HCT116 (cell line): ENCODE data around the gene GPR157. TPM values are rescaled to one million over a fixed set of nuclear protein-coding genes. Genes with fewer than 3 reads are reported as not detected.

ENCODE experiments used
- ATAC-seq: fragments of 200-7000 bp; cut with Tn5 transposase; 2 replicates; pipeline ENCODE4 v1.9.1; 2020; ENCODE audit warnings: mild to moderate bottlenecking, moderate library complexity
- BruUV-seq: library from RNA; stranded (reverse); fragments of 400-500 nt; replicated peaks from 2 replicates; lab custom pipeline; 2021; lab: Mats Ljungman, UMichigan
- CTCF ChIA-PET: fragments of 300-600 bp; sonication (Branson Sonifier 250); formaldehyde crosslinking; loops from one replicate; lab custom pipeline; 2021; ENCODE audit warnings: antibody characterized with exemption; lab: Charles Lee
- POLR2A ChIA-PET: fragments of 300-600, 350-600 bp; sonication (Branson Sonifier 250); formaldehyde crosslinking; loops from one replicate; lab custom pipeline; 2021; ENCODE audit warnings: antibody characterized with exemption; lab: Charles Lee
- RAD21 ChIA-PET, 2 experiments: fragments of 300-600 bp; sonication (Branson Sonifier 250); formaldehyde crosslinking; loops; one replicate each; lab custom pipeline; 2023; ENCODE audit warnings: low total read pairs in 2 of 2; ENCODE audit not compliant: uncharacterized antibody in 2 of 2, unreplicated experiment in 2 of 2, low non-redundant PET in 1 of 2; lab: Charles Lee
- DNase-seq: peaks from one replicate; pipeline ENCODE4 v3.0.0-alpha.2; 2010; ENCODE audit warnings: low read depth, low spot score
- H2AFZ ChIP-seq: fragments of 200-600 bp; shearing (Covaris generic), sonication (generic); 2 replicates; pipeline ENCODE4 v1.6.1; 2017; ENCODE audit warnings: low read depth, mixed run types, mixed read lengths, antibody characterized with exemption, low read length; ENCODE audit not compliant: poor library complexity, severe bottlenecking
- H3K27ac ChIP-seq: 2 replicates; pipeline ENCODE4 v1.5.1; 2012; ENCODE audit warnings: low read depth, low read length
- H3K27me3 ChIP-seq: fragments of 200-600 bp; sonication (generic); 2 replicates; pipeline ENCODE4 v1.6.1; 2016; ENCODE audit warnings: mixed run types, low read length, mixed read lengths; ENCODE audit not compliant: insufficient read depth
- H3K36me3 ChIP-seq, 2 experiments: fragments of 200-500 bp in 1 of 2; fragments of 200-600 bp in 1 of 2; sonication (Bioruptor generic) in 1 of 2; sonication (generic) in 1 of 2; 2 replicates each; pipeline versions ENCODE4 v1.5.1 to v1.6.1; 2014 to 2016; ENCODE audit warnings: low read length in 2 of 2, inconsistent platforms in 1 of 2, mixed read lengths in 1 of 2, mixed run types in 1 of 2; ENCODE audit not compliant: insufficient read depth in 2 of 2, control insufficient read depth in 1 of 2
- H3K4me1 ChIP-seq, 2 experiments: fragments of 200-600 bp in 1 of 2; sonication (generic) in 1 of 2; 2 replicates each; pipeline versions ENCODE4 v1.5.1 to v1.6.1; 2012 to 2017; ENCODE audit warnings: low read length in 2 of 2, inconsistent platforms in 1 of 2, mild to moderate bottlenecking in 1 of 2, mixed read lengths in 1 of 2, mixed run types in 1 of 2, moderate library complexity in 1 of 2; ENCODE audit not compliant: insufficient read depth in 2 of 2, control insufficient read depth in 1 of 2
- H3K4me2 ChIP-seq: fragments of 200-600 bp; sonication (generic); 2 replicates; pipeline ENCODE4 v1.6.1; 2017; ENCODE audit warnings: mixed run types, low read length, mixed read lengths
- H3K4me3 ChIP-seq, 2 experiments: fragments of 200-600 bp in 1 of 2; sonication (generic) in 1 of 2; replicated peaks in 1 of 2; 2 replicates each; pipeline ENCODE4 v1.5.1; 2011 to 2016; ENCODE audit warnings: low read length in 2 of 2, control low read depth in 1 of 2, low read depth in 1 of 2, mild to moderate bottlenecking in 1 of 2, mixed read lengths in 1 of 2, mixed run types in 1 of 2
- H3K79me2 ChIP-seq: fragments of 200-600 bp; sonication (generic); 2 replicates; pipeline ENCODE4 v1.6.1; 2017; ENCODE audit warnings: mild to moderate bottlenecking, mixed run types, low read length, moderate library complexity, mixed read lengths; ENCODE audit not compliant: insufficient read depth
- H3K9ac ChIP-seq: fragments of 200-600 bp; sonication (generic); 2 replicates; pipeline ENCODE4 v1.6.1; 2016; ENCODE audit warnings: low read length, mixed read lengths
- H3K9me2 ChIP-seq: fragments of 200-600 bp; sonication (generic), shearing (Covaris generic); 2 replicates; pipeline ENCODE4 v1.6.1; 2017; ENCODE audit warnings: mixed run types, mild to moderate bottlenecking, moderate library complexity; ENCODE audit not compliant: insufficient read depth
- H3K9me3 ChIP-seq, 2 experiments: fragments of 200-500 bp in 1 of 2; fragments of 200-600 bp in 1 of 2; sonication (Bioruptor generic) in 1 of 2; sonication (generic) in 1 of 2; 2 replicates each; pipeline ENCODE4 v1.6.1; 2014 to 2017; ENCODE audit warnings: low read length in 2 of 2, mixed read lengths in 2 of 2, inconsistent platforms in 1 of 2, low read depth in 1 of 2, mild to moderate bottlenecking in 1 of 2, mixed run types in 1 of 2, moderate library complexity in 1 of 2; ENCODE audit not compliant: control insufficient read depth in 1 of 2, insufficient read depth in 1 of 2
- H4K20me1 ChIP-seq: fragments of 200-600 bp; sonication (generic), shearing (Covaris generic); 2 replicates; pipeline ENCODE4 v1.6.1; 2017; ENCODE audit warnings: mixed run types, mild to moderate bottlenecking, moderate library complexity; ENCODE audit not compliant: insufficient read depth
- ATF3 ChIP-seq: IDR thresholded peaks from 2 replicates; pipeline ENCODE4 v1.6.1; 2012
- CBX3 ChIP-seq: IDR thresholded peaks from 2 replicates; pipeline ENCODE4 v1.6.1; 2012; ENCODE audit warnings: low read depth
- CTCF ChIP-seq, 3 experiments: fragments of 200-600 bp in 1 of 3; sonication (generic) in 1 of 3; IDR thresholded peaks in 2 of 3; conservative IDR thresholded peaks in 1 of 3; 2 replicates each; pipeline ENCODE4 v1.5.1; 2012 to 2017; ENCODE audit warnings: low read depth in 2 of 3, low read length in 2 of 3, antibody characterized with exemption in 1 of 3, borderline replicate concordance in 1 of 3, control low read depth in 1 of 3, mild to moderate bottlenecking in 1 of 3, mixed read lengths in 1 of 3, mixed run types in 1 of 3, moderate library complexity in 1 of 3; ENCODE audit not compliant: insufficient read depth in 1 of 3
- ELF1 ChIP-seq: IDR thresholded peaks from 2 replicates; pipeline ENCODE4 v1.6.1; 2012; ENCODE audit warnings: low read depth, borderline replicate concordance
- EZH2 ChIP-seq: fragments of 200-600 bp; sonication (generic); IDR thresholded peaks from 2 replicates; pipeline ENCODE4 v1.6.1; 2017; ENCODE audit warnings: antibody characterized with exemption, mixed run types
- FOSL1 ChIP-seq: IDR thresholded peaks from 2 replicates; pipeline ENCODE4 v1.6.1; 2012; ENCODE audit warnings: low read depth
- JUND ChIP-seq: IDR thresholded peaks from 2 replicates; pipeline ENCODE4 v1.6.1; 2012
- POLR2A ChIP-seq: IDR thresholded peaks from 2 replicates; pipeline ENCODE4 v1.7.0; 2011; ENCODE audit warnings: borderline replicate concordance; ENCODE audit not compliant: insufficient read depth, insufficient read length; ENCODE audit errors: extremely low read depth
- POLR2AphosphoS5 ChIP-seq: IDR thresholded peaks from 2 replicates; pipeline ENCODE4 v1.6.1; 2011; ENCODE audit warnings: mild to moderate bottlenecking, low read depth, low read length, moderate library complexity
- RAD21 ChIP-seq: IDR thresholded peaks from 2 replicates; pipeline ENCODE4 v1.6.1; 2012; ENCODE audit warnings: low read depth, mild to moderate bottlenecking
- SP1 ChIP-seq: IDR thresholded peaks from 2 replicates; pipeline ENCODE4 v1.6.1; 2012; ENCODE audit warnings: low read depth
- SRF ChIP-seq: IDR thresholded peaks from 2 replicates; pipeline ENCODE4 v1.6.1; 2012; ENCODE audit warnings: low read depth
- TCF7L2 ChIP-seq: IDR thresholded peaks from 2 replicates; pipeline ENCODE4 v1.7.0; 2011; ENCODE audit warnings: borderline replicate concordance, inconsistent platforms; ENCODE audit not compliant: insufficient read depth, insufficient read length; ENCODE audit errors: extremely low read depth
- ZBTB33 ChIP-seq: IDR thresholded peaks from 2 replicates; pipeline ENCODE4 v1.6.1; 2011; ENCODE audit warnings: mild to moderate bottlenecking, low read length, moderate library complexity; ENCODE audit not compliant: insufficient replicate concordance; ENCODE audit errors: extremely low read depth
- ZFX ChIP-seq: fragments of 450-650 bp; IDR thresholded peaks from 2 replicates; pipeline ENCODE4 v1.6.1; 2017
- ZNF274 ChIP-seq: fragments of 200-500 bp; sonication (Bioruptor generic); IDR thresholded peaks from 2 replicates; pipeline ENCODE4 v1.6.1; 2014; ENCODE audit warnings: mild to moderate bottlenecking, low read depth, low read length, inconsistent platforms
- intact Hi-C: fragments of 100-400 bp; cut with micrococcal nuclease; formaldehyde crosslinking; loops from 2 replicates; pipeline ENCODE4 v1.10.0; 2022
- total RNA-seq: library from RNA; stranded (reverse); gene quantifications from one replicate; pipeline ENCODE4 v1.2.1, GENCODE V29; 2021; ENCODE audit not compliant: unreplicated experiment

GPR157 gene
- total RNA-seq, 1 experiment from 2014 or later, result 7.7 TPM

GRCh38 chr1:9146156-9146555, 17.3 kb upstream of the GPR157 start:
- Histone ChIP-seq H3K27ac (no peak overlapping the region), H3K9me3 (no peaks in the 10 kb centered on the region), H3K4me1 (peaks cover 10 to 27% of the 10 kb centered on the region in 2 experiments; a peak in 3 of 4 replicates), H3K9me2 (no peaks in the 10 kb centered on the region)
- ChIA-PET RAD21 (no interaction called here), CTCF (no interaction called here), POLR2A (no interaction called here)
- TF ChIP-seq SP1 (no peak), SRF (no peak), POLR2AphosphoS5 (no peak), EZH2 (no peak), ZFX (no peak), ELF1 (no peak)
- TF ChIP-seq, all 23 proteins: peak for 0
- no peaks in the 10 kb centered on the region for H3K27me3 ChIP-seq
- no peaks in the 10 kb centered on the region for H3K36me3 ChIP-seq
- no peak overlapping the region for H3K4me3 ChIP-seq
- H4K20me1 ChIP-seq, result no peaks in the 10 kb centered on the region
- no peaks in the 10 kb centered on the region for H3K79me2 ChIP-seq
- DNase-seq (no peak), ATAC-seq (no peak)
- no peak overlapping the region for H2AFZ ChIP-seq
- BruUV-seq, result no TSS peak
- peak overlapping the region; percentile 61 for H3K4me2 ChIP-seq
- intact Hi-C loops, result no loop called here
- no peak overlapping the region for H3K9ac ChIP-seq

DNA sequence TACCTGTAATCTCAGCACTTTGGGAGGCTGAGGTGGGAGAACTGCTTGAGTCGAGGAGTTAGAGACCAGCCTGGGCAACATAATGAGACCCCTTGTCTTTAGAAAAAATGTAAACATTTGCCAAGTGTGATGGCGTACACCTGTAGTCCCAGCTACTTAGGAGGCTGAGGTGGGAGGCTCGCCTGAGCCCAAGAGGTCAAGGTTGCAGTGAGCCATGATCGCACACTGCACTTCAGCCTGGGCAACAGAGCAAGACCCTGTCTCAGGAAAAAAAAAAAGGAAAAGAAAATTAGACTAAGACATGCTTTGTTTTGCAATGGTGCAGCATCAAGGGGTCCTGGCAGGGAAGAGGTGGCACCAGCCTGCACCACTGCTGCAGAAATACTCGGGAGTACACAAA, 16.8 kb upstream of the GPR157 start:
- ChIA-PET RAD21 (no interaction called here), CTCF (no interaction called here), POLR2A (no interaction called here)
- Histone ChIP-seq H3K9me2 (no peaks in the 10 kb centered on the region), H4K20me1 (no peaks in the 10 kb centered on the region), H3K9ac (peak overlapping the region; percentile 21), H3K27ac (no peak overlapping the region), H3K4me1 (peaks cover 10 to 27% of the 10 kb centered on the region in 2 experiments; a peak in 3 of 4 replicates), H3K4me3 (no peak overlapping the region), H3K79me2 (no peaks in the 10 kb centered on the region), H3K4me2 (peak overlapping the region; percentile 61), H2AFZ (no peak overlapping the region), H3K9me3 (no peaks in the 10 kb centered on the region), H3K27me3 (no peaks in the 10 kb centered on the region), H3K36me3 (no peaks in the 10 kb centered on the region)
- intact Hi-C loops, result no loop called here
- no TSS peak for BruUV-seq
- DNase-seq (no peak), ATAC-seq (peak; percentile 7; the same call in 1 of the 2 replicates)
- no peak for TF ChIP-seq FOSL1
- TF ChIP-seq RAD21, result no peak
- no peak for TF ChIP-seq ZFX
- no peak for TF ChIP-seq EZH2
- no peak for TF ChIP-seq ATF3
- no peak for TF ChIP-seq CTCF (IDR thresholded peaks at IDR 0.05 in 2 of 3, conservative IDR thresholded peaks at IDR 0.05 in 1 of 3; ENCODE audit: borderline replicate concordance in 1 of 3, insufficient read depth in 1 of 3, low read depth in 2 of 3, low read length in 2 of 3)
- TF ChIP-seq CBX3, result no peak
- TF ChIP-seq ZBTB33, result no peak
- TF ChIP-seq ZNF274, result no peak
- no peak for TF ChIP-seq POLR2A
- no peak for TF ChIP-seq SRF
- TF ChIP-seq POLR2AphosphoS5, result no peak
- TF ChIP-seq JUND, result no peak
- TF ChIP-seq TCF7L2, result no peak
